ENCODE data around the gene LAMTOR5. TPM values are rescaled to one million over a fixed set of nuclear protein-coding genes. Genes with fewer than 3 reads are reported as not detected.

The LAMTOR5 gene
- total RNA-seq, 1 donor from 2014 or later = 135 TPM

- Mint-ChIP-seq H3K4me1 (ENCODE audit: low read depth, unreplicated experiment) (peaks cover 1% of the 10 kb centered on the region), H3K9me3 (ENCODE audit: unreplicated experiment) (no peaks in the 10 kb centered on the region), H3K36me3 (ENCODE audit: unreplicated experiment) (no peaks in the 10 kb centered on the region), H3K27ac (ENCODE audit: unreplicated experiment) (no peak overlapping the region), H3K27me3 (ENCODE audit: unreplicated experiment) (no peaks in the 10 kb centered on the region), H3K4me3 (ENCODE audit: unreplicated experiment) (no peak overlapping the region)
- no peak for DNase-seq
- TF ChIP-seq CTCF (IDR thresholded peaks at IDR 0.05; ENCODE audit: partially characterized antibody, unreplicated experiment) = no peak
Observed at GRCh38 chr1:110355321-110355720, 52.2 kb downstream of the LAMTOR5 start.

Other genes with a start within 250 kb of the LAMTOR5 start
- 9.7 TPM for gene KCNC4, start 197.4 kb downstream of the LAMTOR5 start, total RNA-seq (ENCODE audit: unreplicated experiment)
- gene RBM15, start 68.3 kb downstream of the LAMTOR5 start, total RNA-seq (ENCODE audit: unreplicated experiment) = 27.3 TPM
- gene SLC16A4, start 16.7 kb downstream of the LAMTOR5 start, total RNA-seq (ENCODE audit: unreplicated experiment) = 4.4 TPM
- gene PROK1, start 43.5 kb upstream of the LAMTOR5 start, total RNA-seq (ENCODE audit: unreplicated experiment) = not detected
- not detected for gene KCNA10, start 111.5 kb upstream of the LAMTOR5 start, total RNA-seq (ENCODE audit: unreplicated experiment)
- gene KCNA2, start 198.7 kb upstream of the LAMTOR5 start, total RNA-seq (ENCODE audit: unreplicated experiment) = 19.7 TPM

All from glutamatergic neuron (in vitro differentiated cells).